HTERT RPE-1 (cell line): ENCODE results near the gene ZC3H12D.

ENCODE experiments used
- in situ Hi-C: fragments of 300-500 bp; cut with MboI; formaldehyde crosslinking; loops from 4 replicates; pipeline ENCODE4 v1.14.3; 2020; ENCODE audit warnings: low sequenced_read_pairs

Gene ZC3H12D

GRCh38 chr6:149421132-149421531, 63.7 kb downstream of the ZC3H12D start:
- in situ Hi-C loops = no loop called here

- in situ Hi-C loops = no loop called here
Observed at GRCh38 chr6:149419696-149420404, 65.0 kb downstream of the ZC3H12D start.

- in situ Hi-C loops = no loop called here
Observed at GRCh38 chr6:149414821-149415220, 70.0 kb downstream of the ZC3H12D start.

- in situ Hi-C loops = no loop called here
Observed at GRCh38 chr6:149414009-149414408, 70.8 kb downstream of the ZC3H12D start.

GRCh38 chr6:149410557-149410956, 74.3 kb downstream of the ZC3H12D start:
- in situ Hi-C loops = no loop called here

GRCh38 chr6:149409617-149410016, 75.2 kb downstream of the ZC3H12D start:
- in situ Hi-C loops = no loop called here

- in situ Hi-C loops = no loop called here
Observed at GRCh38 chr6:149405823-149406765, 78.7 kb downstream of the ZC3H12D start.

- in situ Hi-C loops = no loop called here
Observed at GRCh38 chr6:149403534-149403933, 81.3 kb downstream of the ZC3H12D start.

- in situ Hi-C loops = no loop called here
Observed at GRCh38 chr6:149400050-149400449, 84.8 kb downstream of the ZC3H12D start, which contains the start of gene SUMO4. Gene SUMO4, plus strand, starts transcription at chr6:149400262. Its CDS starts 130 bp downstream, at chr6:149400392.

GRCh38 chr6:149397384-149397783, 87.4 kb downstream of the ZC3H12D start:
- in situ Hi-C loops = no loop called here
